ENCODE data around the gene MRGPRF.

MRGPRF gene

DNA sequence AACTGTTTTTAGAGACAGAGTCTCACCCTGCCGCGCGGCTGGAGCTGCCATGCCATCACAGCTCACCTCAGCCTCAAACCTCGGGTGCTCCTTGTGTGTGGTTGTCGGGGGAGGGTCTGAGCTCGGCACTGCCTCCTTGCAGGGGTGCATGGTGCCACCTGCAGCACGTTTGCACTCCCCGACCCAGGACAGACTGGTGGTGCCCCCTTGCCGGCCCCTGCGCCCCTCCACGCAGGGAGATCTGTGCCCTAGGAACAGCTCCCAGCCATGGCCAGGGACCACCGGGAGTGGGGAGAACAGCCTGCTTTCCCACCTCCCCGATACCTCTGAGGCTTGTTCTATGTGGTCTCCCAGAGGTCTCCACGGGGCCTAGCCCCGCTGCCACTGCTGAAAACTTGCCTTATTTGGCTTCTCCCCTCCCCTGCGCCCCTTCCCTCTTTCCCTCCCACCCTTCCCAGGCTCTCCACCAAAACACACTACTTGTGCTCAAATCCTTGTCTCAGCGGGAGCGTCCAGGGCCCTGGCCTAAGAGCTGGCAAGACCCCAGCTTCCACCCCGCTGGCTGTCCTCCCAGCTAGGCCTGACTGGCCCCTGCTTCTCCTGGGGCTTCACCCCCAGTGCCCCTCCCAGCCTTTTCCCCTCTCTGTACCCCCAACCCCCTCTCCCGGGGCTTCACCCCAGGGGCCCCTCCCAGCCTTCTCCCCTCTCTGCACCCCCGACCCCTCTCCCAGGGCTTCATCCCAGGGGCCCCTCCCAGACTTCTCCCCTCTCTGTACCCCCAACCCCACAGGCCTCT lies 22.3 kb upstream of the MRGPRF start:
- no peak for DNase-seq
- Histone ChIP-seq H3K36me3 (ENCODE audit: insufficient read depth, low read length) (no peaks in the 10 kb centered on the region), H3K79me2 (ENCODE audit: insufficient read depth, low read length) (no peaks in the 10 kb centered on the region), H3K27ac (ENCODE audit: low read length) (no peak overlapping the region), H2AFZ (ENCODE audit: low read depth, low read length) (no peak overlapping the region), H3K4me1 (ENCODE audit: insufficient read depth, low read length) (no peaks in the 10 kb centered on the region), H3K9me3 (ENCODE audit: insufficient read depth, low read length, severe bottlenecking) (no peaks in the 10 kb centered on the region), H3K4me2 (ENCODE audit: insufficient read depth, low read length) (no peak overlapping the region), H3K27me3 (ENCODE audit: insufficient read depth, low read length, poor library complexity) (peaks cover 3% of the 10 kb centered on the region), H4K20me1 (ENCODE audit: insufficient read depth, low read length) (no peaks in the 10 kb centered on the region), H3K9ac (ENCODE audit: low read depth, low read length) (no peak overlapping the region), H3K4me3 (ENCODE audit: low read depth in 1 of 2, low read length in 2 of 2) (no peak overlapping the region)
- TF ChIP-seq EZH2 (IDR thresholded peaks at IDR 0.05; ENCODE audit: borderline replicate concordance, low read depth, low read length, severe bottlenecking) = no peak
- ATAC-seq (ENCODE audit: insufficient read depth, low read depth) = no peak; the same call in 2 of the 3 replicates

DNA sequence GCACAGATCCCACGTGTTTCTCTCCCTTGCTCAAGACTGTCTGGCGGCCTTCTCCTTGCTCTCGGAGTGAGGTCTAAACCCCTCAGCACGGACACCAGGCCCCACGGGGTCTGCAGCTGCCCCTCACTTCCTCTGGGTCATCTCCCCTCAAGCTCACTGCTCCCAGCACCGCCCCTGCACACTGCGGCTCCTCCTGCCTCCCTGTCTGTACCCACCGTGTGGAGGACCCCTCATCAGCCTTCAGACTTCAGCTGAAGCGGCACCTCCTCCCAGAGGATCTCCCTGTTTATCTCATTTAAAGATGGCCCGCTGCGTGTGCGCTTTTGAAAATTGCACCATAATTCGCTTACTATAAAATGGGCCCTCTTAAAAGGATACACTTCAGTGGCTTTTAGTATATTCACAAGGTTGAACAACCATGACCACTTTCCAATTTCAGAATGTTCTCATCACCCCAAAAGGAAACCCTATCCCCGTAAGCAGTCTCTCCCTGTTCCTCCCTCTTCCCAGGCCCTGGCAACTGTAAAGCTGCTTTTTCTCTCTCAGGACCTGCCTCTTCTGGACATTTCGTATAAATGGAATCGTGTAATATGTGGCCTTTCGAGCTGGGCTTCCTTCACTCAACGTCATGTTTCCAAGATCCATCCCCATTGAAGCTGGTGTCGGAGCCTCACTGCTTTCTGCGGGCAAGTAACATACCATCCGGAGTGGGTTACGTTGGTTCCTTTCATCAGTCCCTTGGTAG lies 21.2 kb upstream of the MRGPRF start:
- ATAC-seq (ENCODE audit: insufficient read depth, low read depth) = no peak
- Histone ChIP-seq H4K20me1 (ENCODE audit: insufficient read depth, low read length) (no peaks in the 10 kb centered on the region), H3K9me3 (ENCODE audit: insufficient read depth, low read length, severe bottlenecking) (no peaks in the 10 kb centered on the region), H3K4me2 (ENCODE audit: insufficient read depth, low read length) (no peak overlapping the region), H3K27me3 (ENCODE audit: insufficient read depth, low read length, poor library complexity) (peaks cover 3% of the 10 kb centered on the region), H3K4me1 (ENCODE audit: insufficient read depth, low read length) (no peaks in the 10 kb centered on the region), H3K79me2 (ENCODE audit: insufficient read depth, low read length) (no peaks in the 10 kb centered on the region), H3K9ac (ENCODE audit: low read depth, low read length) (no peak overlapping the region), H3K4me3 (ENCODE audit: low read depth in 1 of 2, low read length in 2 of 2) (no peak overlapping the region), H2AFZ (ENCODE audit: low read depth, low read length) (no peak overlapping the region), H3K36me3 (ENCODE audit: insufficient read depth, low read length) (no peaks in the 10 kb centered on the region), H3K27ac (ENCODE audit: low read length) (no peak overlapping the region)
- no peak for DNase-seq
- TF ChIP-seq, protein P1, sequence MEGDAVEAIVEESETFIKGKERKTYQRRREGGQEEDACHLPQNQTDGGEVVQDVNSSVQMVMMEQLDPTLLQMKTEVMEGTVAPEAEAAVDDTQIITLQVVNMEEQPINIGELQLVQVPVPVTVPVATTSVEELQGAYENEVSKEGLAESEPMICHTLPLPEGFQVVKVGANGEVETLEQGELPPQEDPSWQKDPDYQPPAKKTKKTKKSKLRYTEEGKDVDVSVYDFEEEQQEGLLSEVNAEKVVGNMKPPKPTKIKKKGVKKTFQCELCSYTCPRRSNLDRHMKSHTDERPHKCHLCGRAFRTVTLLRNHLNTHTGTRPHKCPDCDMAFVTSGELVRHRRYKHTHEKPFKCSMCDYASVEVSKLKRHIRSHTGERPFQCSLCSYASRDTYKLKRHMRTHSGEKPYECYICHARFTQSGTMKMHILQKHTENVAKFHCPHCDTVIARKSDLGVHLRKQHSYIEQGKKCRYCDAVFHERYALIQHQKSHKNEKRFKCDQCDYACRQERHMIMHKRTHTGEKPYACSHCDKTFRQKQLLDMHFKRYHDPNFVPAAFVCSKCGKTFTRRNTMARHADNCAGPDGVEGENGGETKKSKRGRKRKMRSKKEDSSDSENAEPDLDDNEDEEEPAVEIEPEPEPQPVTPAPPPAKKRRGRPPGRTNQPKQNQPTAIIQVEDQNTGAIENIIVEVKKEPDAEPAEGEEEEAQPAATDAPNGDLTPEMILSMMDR (IDR thresholded peaks at IDR 0.05; ENCODE audit: borderline replicate concordance, extremely low read depth, low read length, poor library complexity, severe bottlenecking) = no peak
- no peak for TF ChIP-seq EZH2 (IDR thresholded peaks at IDR 0.05; ENCODE audit: borderline replicate concordance, low read depth, low read length, severe bottlenecking)

DNA sequence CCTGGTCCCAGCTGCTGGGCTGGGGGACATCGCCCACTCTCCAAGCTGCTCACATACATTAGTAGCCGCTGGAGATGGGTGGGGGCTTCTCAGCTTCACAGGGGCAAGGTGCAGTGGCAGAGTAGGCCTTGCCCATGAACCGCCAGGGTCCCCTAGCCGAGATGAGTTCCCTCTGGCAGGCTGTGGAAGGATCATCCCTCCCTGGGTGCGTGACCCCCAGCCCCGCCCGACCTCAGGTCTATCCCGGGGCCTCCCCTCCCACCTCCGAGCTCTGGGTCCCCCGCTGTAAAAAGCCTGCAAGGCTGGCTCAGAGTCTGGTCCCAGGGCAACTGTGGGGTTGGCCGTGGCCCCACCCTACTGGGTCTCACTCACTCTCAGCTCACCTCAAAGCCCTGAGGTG lies 20.4 kb upstream of the MRGPRF start:
- Histone ChIP-seq H3K27me3 (ENCODE audit: insufficient read depth, low read length, poor library complexity) (peaks cover 3% of the 10 kb centered on the region), H3K9ac (ENCODE audit: low read depth, low read length) (no peak overlapping the region), H3K9me3 (ENCODE audit: insufficient read depth, low read length, severe bottlenecking) (no peaks in the 10 kb centered on the region), H3K4me2 (ENCODE audit: insufficient read depth, low read length) (no peak overlapping the region), H3K79me2 (ENCODE audit: insufficient read depth, low read length) (no peaks in the 10 kb centered on the region), H2AFZ (ENCODE audit: low read depth, low read length) (no peak overlapping the region), H3K36me3 (ENCODE audit: insufficient read depth, low read length) (no peaks in the 10 kb centered on the region), H4K20me1 (ENCODE audit: insufficient read depth, low read length) (no peaks in the 10 kb centered on the region), H3K27ac (ENCODE audit: low read length) (no peak overlapping the region), H3K4me1 (ENCODE audit: insufficient read depth, low read length) (no peaks in the 10 kb centered on the region), H3K4me3 (ENCODE audit: low read depth in 1 of 2, low read length in 2 of 2) (no peak overlapping the region)
- ATAC-seq (ENCODE audit: insufficient read depth, low read depth) = no peak
- no peak for TF ChIP-seq EZH2 (IDR thresholded peaks at IDR 0.05; ENCODE audit: borderline replicate concordance, low read depth, low read length, severe bottlenecking)
- TF ChIP-seq, protein P1 (IDR thresholded peaks at IDR 0.05; ENCODE audit: borderline replicate concordance, extremely low read depth, low read length, poor library complexity, severe bottlenecking) = no peak
- no peak for DNase-seq

DNA sequence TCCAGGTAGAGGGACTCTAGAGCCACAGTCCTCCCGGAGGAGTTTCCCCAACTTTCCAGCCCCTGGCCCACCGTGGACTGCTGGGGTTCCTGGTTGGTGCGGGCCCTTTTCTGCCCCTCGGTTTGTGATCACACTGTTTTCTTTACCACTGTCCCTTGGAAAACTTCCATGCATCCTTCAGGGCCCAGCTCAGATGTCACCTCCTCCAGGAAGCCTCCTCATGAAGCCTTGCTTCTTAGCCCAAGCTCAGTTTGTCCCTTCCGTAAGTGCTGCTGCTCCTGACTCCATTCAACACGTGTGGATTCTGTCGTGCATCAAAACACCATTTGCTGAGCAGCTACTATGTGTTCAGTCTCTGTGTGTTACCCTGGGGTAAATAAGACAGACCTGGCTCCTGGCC lies 19.8 kb upstream of the MRGPRF start:
- ATAC-seq (ENCODE audit: insufficient read depth, low read depth) (no peak), DNase-seq (no peak)
- Histone ChIP-seq H3K36me3 (ENCODE audit: insufficient read depth, low read length) (no peaks in the 10 kb centered on the region), H3K4me2 (ENCODE audit: insufficient read depth, low read length) (no peak overlapping the region), H4K20me1 (ENCODE audit: insufficient read depth, low read length) (no peaks in the 10 kb centered on the region), H3K79me2 (ENCODE audit: insufficient read depth, low read length) (no peaks in the 10 kb centered on the region), H3K9ac (ENCODE audit: low read depth, low read length) (no peak overlapping the region), H2AFZ (ENCODE audit: low read depth, low read length) (no peak overlapping the region), H3K4me3 (ENCODE audit: low read depth in 1 of 2, low read length in 2 of 2) (no peak overlapping the region), H3K27me3 (ENCODE audit: insufficient read depth, low read length, poor library complexity) (peaks cover 3% of the 10 kb centered on the region), H3K4me1 (ENCODE audit: insufficient read depth, low read length) (no peaks in the 10 kb centered on the region), H3K9me3 (ENCODE audit: insufficient read depth, low read length, severe bottlenecking) (no peaks in the 10 kb centered on the region), H3K27ac (ENCODE audit: low read length) (no peak overlapping the region)
- TF ChIP-seq, protein P1 (IDR thresholded peaks at IDR 0.05; ENCODE audit: borderline replicate concordance, extremely low read depth, low read length, poor library complexity, severe bottlenecking) = no peak
- TF ChIP-seq EZH2 (IDR thresholded peaks at IDR 0.05; ENCODE audit: borderline replicate concordance, low read depth, low read length, severe bottlenecking) = no peak
